HT1080 (cell line): ENCODE data around the gene ILF3. TPM values are rescaled to one million over a fixed set of nuclear protein-coding genes. Genes with fewer than 3 reads are reported as not detected.
A peak's percentile ranks its signal among the peaks of the same experiment; 100 is the strongest.

ENCODE experiments used
- DNase-seq: peaks from one replicate; pipeline ENCODE4 v3.0.0-alpha.2; 2015; ENCODE audit warnings: low read depth
- total RNA-seq: library from RNA; depleted of rRNA; stranded (reverse); fragments of >200 nt; shearing (Covaris generic); gene quantifications from 2 replicates; pipeline ENCODE4 v1.2.3, GENCODE V29; 2014

ILF3 gene
- total RNA-seq, 1 experiment from 2014 or later = 184 TPM

DNA sequence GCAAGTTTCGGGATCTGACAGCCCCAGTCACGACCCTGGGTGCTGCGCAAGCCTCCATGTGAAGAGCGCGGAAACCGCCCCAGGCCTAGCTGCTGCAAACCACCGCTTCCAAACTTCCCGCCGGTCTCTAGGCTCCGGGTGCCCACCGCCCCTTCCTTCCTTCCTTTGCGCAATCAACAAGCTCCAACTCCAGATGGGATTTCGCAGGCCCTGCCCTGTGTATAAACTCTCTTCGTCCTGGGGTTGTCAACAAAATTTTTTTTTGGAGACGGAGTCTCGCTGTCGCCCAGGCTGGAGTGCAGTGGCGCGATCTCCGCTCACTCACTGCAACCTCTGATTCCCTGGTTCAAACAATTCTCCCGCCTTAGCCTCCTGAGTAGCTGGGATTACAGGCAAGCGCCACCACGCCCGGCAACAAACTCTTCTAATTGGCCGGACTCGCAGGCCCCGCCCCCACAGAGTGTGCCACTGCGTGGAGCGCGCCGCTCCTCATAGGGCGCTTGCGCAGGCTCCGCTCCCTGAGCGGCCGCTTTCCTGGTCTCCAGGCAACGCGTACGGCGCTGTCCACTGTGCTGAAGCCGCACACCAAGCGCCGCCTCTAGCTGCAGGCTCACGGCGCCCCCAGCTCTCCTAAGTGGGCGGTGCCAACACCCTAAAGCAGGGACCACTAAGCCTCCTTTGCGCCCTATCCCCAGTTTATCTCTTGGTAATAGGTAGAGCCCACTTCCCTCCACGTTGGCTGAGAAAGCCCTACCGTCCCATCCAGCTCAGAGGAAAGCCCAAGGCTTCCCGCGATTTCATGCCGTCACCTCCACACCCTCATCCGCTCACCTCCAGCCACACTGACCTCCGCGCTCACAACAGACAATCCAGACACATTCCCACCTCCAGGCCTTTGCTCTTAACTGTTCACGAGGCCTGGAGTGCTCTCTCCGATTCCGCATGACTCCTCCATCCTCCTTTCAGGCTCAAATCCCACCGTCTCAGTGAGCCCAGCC is 41.6 kb downstream of the ILF3 start:
- peak; percentile 32 for DNase-seq

DNA sequence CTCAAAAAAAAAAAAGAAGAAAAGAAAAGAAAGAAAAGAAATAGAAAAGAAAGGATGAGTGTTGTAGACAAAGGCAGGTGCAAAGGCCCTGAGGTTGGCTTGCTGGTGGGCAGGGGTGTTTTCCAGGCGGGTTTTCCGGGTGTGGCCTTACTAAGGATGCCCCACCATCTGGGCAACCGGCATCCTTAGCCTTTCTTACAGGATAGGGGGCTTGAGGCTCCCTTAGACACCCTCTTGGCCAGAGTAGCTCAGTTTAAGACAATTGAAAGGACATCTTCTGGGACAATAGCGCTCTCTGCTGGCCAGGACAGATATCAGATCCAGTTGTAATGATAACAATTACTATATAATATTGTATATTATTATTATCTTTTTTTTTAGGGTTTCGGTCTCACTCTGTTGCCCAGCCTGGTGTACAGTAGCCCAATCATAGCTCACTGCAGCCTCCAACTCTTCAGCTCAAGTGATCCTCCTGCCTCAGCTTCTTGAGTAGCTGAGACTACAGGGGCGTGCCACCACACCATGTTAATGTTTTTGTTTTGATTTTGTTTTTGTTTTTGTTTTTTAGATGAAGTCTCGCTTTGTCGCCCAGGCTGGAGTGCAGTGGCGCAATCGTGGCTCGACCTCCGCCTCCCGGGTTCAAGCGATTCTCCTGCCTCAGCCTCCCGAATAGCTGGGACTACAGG is 45.6 kb downstream of the ILF3 start:
- peak; percentile 28 for DNase-seq

DNA sequence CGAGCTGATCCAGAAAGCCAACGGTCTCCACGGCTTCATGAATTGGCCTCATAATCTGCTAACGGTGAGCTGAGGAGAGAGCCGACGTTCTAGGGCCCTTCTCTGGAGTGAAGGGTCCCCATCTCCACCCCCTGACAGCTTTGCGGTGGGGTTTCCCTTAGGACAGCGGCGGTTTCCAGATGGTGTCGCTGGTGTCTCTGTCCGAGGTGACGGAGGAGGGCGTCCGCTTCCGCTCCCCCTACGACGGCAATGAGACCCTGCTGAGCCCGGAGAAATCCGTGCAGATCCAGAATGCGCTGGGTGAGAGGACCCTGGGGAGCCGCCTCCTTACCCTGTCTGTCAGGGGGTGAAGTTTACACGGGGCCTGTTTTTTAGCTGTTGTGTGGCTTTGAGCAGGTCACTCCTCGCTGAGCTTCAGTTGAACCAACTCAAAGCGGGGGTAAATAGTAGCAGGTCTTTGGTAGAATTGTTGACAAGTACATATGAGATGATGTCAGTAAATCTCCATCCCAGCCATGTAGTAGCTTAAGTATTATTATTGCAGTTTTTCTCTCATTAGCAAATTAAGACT is 47.9 kb downstream of the ILF3 start:
- no peak for DNase-seq

DNA sequence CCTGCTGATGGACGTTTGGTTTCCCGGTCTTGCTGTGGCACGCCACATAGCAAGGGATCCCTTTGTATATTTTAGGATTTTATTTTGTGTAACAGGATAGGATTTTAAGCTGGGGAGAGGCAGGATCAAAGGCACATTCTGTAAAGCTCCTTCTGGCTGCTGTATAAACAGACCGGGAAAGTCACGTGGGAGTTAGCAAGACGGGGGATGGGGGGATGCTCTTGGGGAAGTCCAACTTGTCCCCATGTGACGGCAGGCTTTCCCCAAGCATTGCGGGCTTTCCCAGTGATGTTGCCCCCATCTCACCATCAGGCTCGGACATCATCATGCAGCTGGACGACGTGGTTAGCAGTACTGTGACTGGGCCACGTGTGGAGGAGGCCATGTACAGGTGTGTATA is 52.8 kb downstream of the ILF3 start:
- DNase-seq = no peak

DNA sequence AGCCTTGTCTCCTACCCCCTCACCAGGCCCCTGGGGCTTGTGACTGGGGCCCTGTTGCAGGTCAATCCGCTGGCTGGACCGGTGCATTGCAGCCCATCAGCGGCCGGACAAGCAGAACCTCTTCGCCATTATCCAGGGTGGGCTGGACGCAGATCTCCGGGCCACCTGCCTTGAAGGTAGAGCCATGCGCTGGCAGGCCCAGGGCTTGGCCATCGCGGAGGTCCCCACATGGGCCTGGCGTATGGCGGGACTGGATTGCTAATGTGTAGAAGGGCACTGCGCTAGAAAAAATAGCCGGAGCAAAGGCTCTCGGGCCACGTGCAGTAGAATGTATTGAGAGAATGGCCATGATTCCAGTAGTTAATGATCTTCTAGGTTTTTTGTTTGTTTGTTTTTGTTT is 53.3 kb downstream of the ILF3 start:
- DNase-seq = no peak

DNA sequence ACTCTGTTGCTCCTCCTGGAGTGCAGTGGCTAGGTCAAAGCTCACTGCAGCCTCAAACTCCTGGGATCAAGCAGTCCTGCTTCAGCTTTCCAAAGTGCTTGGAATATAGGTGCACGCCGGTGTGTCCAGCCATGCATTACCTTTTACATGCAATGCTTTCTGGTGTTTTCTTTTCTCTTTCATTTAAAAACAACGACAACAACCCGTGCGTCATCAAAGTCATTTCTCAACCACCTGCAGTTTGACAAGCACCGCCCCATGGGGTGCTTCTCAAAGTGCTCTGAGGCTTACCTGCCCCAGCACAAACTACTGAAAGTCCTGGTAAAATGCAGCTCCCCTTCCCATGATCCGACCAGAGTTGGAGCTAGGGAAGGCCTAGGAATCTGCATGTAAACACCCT is 54.1 kb downstream of the ILF3 start:
- no peak for DNase-seq

DNA sequence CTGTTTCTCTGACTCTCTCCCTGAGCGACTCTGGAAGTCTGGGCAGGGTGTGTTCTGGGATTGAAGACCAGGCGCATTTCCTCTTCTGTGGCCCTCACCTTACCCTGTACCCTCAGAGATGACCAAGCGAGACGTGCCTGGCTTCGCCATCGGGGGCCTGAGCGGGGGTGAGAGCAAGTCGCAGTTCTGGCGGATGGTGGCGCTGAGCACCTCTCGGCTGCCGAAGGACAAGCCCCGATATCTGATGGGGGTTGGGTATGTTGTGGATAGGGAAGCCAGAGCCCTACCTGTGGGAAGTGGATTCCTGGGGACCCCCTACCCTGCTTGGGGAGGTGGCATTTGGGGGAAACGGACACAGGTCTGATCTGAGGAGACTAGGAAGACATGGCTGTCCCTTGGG is 57.9 kb downstream of the ILF3 start:
- no peak for DNase-seq

DNA sequence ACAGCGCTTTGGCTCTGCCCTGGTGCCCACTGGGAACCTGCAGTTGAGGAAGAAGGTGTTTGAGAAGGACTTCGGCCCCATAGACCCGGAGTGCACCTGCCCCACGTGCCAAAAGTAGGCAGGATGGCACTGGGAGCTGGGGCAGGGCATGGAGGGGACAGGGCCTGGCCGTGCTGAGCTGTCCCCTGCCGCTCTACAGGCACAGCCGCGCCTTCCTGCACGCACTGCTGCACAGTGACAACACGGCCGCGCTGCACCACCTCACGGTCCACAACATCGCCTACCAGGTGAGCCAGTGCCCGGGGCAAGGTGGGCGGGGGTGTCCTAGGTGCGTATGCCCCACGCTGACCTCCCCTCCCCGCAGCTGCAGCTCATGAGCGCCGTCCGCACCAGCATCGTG is 58.6 kb downstream of the ILF3 start:
- DNase-seq = no peak

DNA sequence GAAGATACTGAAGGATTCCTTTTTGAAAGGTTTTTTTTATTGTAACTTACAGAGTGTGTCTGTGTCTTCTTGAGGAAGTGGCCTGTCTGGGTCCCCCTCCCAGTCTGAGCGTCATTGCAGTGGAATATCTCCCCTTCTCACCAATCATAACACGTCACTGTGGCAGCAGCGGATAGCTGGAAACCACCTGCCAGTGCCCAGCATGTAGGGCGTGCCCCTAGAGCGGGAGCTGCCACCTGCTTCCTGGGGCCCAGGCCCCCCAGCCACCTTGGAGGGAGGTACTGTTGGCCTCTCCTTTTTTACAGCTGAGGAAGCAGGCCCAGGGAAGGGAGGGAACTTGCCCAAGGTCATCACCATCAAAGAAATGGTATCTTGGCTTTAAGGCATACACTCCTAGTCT is 59.2 kb downstream of the ILF3 start:
- DNase-seq = no peak

DNA sequence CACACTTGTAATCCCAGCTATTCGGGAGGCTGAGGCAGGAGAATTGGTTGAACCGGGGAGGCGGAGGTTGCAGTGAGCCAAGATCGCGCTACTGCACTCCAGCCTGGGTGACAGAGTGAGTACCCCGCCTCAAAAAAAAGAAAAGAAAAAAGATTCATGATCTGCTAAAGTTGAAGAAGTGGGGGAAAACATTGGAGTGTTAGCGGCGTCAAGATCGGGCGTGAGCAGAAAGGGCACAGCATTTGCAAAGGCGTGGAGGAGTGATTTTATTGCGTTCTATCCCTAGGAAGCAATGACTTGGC is 62.9 kb downstream of the ILF3 start:
- DNase-seq = no peak

DNA sequence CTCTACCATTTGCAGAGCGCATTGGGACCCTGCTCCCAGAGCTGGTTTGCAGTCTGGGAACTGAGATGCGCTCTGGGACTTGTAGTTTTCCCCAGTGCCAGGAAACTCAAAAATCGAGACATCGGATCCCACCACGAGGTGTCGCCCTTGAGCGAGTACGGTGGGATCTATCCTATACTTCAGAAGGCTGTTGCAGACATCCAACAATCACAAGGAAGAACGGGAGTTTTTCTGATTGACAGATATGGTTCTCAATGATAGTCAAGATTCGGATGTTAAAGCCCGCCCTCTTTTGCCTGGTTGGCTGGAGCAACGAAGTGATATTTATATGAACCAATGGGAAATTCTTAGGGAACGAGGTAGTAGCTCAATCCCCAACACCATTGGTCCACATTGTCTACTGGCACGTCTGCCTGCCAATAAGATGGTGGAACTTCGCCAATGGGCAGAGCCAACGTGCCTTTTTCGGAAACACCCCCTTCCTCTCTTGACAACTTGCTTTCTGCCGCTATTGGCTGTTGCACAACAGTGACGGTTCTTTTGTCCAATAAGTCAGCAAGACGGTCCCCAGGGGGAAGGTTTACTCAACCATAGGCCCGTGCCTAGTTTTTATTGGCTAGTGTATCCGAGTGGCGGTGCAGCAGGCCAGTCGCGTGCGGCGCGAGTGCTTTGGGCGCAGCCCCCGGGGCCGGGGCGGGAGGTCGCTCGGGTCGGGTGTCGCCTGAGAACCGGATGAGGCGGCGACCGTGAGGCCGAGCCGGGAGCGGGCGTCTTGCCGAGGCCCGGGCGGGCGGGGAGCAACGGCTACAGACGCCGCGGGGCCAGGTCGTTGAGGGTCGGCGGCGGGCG is 63.4 kb downstream of the ILF3 start, which contains the start of gene DNM2:
DNM2 (plus strand) TSS at position 724 of the 849 bp plus-strand sequence. CDS start 164 bp downstream, outside the sequence.
- DNase-seq = peak; percentile 100

DNA sequence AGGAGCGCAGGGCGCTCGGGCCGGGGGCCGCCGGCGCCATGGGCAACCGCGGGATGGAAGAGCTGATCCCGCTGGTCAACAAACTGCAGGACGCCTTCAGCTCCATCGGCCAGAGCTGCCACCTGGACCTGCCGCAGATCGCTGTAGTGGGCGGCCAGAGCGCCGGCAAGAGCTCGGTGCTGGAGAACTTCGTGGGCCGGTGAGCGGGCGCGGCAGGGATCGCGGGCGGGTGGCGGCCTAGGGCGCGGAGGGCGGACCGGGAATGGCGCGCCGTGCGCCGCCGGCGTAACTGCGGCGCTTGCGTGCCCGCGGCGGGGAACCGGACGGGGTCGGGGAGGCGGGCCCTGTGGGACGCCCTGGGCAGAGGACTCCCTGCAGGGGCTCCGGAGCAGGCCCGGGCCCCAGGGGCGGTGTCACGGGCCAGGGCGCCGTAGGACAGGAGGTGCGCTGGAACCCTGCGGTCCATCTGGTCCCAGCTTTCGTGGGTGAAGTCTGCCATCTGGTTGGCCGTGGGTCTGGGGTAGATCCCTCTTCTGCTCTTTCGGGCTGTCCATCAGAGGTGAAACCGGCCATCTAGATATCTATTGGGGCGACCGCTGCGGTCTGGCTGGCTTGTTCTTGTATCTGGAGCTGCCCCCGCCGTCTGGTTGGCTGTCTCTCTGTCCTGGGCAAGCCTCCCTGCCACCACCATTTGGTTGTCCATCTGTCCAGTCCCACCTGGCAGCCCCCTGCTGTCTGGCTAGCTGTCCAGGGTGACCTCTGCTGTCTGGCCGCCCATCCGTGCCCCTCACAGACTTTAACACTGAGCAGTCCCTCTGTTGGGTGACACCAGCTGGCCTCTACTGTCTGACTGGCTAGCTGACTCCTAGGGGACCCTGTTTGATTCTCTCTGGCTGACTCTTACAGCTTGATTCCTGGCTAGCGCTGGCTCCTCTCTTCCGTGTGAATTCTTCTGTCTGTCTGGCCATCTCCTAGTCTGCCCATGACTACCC is 64.4 kb downstream of the ILF3 start:
- peak; percentile 26 for DNase-seq

DNA sequence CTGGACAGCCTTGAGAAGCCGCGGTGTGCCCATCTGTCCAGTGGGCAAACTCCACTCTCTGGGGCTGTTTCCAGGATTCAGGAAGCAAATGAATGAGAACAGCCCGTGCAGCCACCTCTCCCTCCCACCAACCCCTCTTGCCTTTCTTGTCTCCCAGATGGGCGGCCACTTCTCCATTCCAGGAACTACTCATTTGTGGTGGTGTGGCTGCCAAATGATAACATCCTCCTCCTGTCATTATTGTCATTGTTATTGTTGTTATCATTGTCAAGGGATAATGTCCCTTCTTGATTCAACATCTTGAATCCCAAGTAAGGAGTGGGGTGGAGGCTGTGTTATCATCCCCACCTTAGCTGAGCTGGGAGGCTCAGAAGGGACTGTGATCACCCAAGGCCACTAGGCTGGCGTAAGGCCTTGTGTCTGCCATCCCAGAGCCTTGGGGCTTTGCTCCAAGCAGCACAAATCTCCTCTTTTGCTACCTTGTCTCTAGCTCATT is 65.4 kb downstream of the ILF3 start:
- DNase-seq = no peak

DNA sequence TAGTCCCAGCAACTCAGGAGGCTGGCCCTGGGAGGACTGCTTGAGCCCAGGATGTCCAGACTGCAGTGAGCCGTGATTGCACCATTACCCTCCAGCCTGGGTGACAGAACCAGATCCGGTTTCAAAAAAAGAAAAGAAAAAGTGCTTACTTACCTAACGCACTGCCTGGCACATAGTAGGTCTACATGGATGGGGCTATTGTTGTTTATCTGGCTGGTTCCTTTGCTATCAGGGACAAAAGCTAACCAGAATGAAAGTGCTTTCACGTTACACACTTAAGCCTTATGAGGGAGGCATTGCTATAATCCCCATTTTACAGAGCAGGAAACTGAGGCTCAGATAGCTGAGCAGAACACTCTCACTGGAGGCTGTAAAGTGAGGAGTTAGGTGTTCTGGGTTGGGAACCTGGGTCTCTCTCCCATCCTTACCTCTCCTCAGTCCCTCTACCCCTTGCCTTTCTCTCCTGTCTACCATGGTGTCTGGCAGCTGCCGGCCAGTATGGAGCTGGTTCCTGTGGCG is 66.5 kb downstream of the ILF3 start:
- no peak for DNase-seq

DNA sequence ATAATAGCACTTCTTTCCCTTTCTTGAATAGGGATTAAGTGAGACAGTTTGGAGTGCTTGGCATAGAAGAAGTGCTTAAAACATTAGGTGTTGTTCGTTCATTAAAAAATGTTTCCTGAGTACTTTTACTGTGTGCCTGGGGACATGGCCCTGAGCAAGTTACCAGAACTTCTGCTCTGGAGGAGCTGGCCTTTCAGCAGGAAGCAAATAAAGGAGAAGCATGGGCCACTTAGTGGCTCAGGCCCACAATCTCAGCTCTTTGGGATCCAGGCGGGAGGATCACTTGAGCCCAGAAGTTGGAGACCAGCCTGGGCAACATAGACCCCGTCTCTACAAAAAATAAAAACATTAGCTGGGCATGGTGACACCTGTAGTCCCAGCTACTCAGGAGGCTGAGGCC is 69.4 kb downstream of the ILF3 start:
- no peak for DNase-seq

DNA sequence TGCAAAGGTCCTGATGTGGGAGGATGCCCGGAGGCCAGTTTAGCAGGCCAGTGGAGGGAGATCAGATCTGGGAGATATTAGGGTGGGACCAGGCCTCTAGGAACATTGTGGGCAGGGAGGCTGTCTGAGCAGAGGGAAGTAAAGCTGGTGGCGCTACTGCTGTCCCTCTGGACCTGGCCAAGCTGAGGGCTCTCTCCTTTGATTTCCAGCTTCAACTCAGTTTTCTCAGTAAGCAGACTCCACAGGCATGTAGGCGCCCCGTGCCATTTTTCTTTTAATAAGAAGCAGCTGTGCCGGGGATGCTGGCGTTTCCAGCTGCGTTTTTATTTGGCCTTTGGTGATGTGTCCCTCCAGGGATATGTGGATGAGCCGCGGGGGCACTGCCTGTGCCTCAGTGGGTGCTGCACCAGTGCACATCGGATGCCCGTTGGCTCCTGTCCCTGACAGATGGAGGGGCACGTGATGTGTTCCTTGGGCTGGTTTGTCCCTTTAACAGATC is 70.5 kb downstream of the ILF3 start:
- no peak for DNase-seq

DNA sequence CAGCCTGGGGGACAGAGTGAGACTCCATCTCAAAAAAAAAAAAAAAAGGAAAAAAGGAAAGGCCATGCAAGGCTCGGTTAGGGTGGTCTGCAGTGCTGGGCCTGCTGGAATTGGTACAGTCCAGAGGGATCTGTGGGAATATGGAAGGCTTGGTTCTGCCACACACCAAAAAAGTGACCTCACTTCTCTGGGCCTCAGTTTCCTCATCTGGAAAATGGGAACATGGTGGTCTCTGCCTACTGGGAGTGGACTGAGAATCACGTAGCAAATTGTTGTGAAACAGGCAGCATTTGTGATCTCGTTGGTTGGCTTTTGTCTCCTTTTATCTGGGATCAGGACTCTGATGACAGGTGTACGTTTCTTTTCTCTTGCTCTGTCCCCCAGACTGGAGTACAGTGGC is 71.3 kb downstream of the ILF3 start:
- no peak for DNase-seq

DNA sequence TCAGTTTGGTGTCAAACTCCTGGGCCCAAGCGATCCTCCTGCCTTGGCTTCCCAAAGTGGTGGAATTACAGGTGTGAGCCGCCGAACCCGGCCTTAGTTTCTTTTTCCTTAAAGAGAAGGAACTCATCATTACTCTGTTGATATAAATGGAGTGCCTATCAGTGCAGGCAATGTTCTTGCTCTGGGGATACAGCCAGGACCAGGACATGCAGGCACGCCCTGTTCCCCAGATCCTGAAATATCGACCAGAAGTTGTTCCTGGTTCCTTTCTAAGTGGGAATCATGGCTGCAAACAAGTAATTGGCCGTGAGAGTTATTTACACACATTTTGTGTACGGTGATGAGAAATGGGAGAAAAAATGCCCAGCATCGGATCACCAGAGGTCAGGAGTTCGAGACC is 72.1 kb downstream of the ILF3 start:
- DNase-seq = no peak

DNA sequence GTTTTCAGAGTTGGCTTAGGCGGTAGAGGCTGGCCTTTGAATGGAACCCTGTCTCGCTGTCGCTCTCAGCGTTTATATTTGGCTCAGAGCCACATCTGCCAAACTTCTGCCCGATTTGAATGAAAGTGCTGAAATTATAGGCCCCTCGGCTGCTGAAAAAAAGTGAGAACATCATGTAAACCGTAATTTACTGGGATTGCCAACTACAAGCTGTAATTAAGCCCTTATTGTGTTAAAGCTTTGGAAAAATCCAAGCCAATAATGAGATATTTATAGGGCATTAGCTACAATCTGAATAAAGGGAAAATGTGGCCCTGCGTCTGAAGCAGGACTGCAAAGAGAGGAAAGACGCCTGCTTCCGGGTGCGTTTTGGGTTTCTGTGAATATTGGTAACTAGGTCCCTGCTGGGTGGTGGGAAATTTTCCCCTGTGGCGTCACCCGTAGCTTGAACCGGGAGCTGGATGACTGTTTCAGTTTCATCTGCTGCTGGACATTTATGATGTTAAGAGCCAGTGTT is 73.6 kb downstream of the ILF3 start:
- no peak for DNase-seq
